K562 (cell line): ENCODE data around the gene VPS13D. TPM values are rescaled to one million over a fixed set of nuclear protein-coding genes. Genes with fewer than 3 reads are reported as not detected.

Experiments used
- ARHGAP35 ChIP-seq: fragments of 450-650 bp; IDR thresholded peaks from 2 replicates; pipeline ENCODE4 v1.6.1; 2018; ENCODE audit not compliant: partially characterized antibody
- CHCHD3 ChIP-seq: fragments of 250-450 bp; sonication (Bioruptor Pico); IDR thresholded peaks from 2 replicates; pipeline ENCODE4 v2.1.2; 2022; ENCODE audit warnings: mild to moderate bottlenecking
- CTBP1 ChIP-seq: fragments of 450-650 bp; IDR thresholded peaks from 2 replicates; pipeline ENCODE4 v1.6.1; 2016; ENCODE audit warnings: borderline replicate concordance
- E2F5 ChIP-seq: sonication (generic); formaldehyde crosslinking; IDR thresholded peaks from 2 replicates; pipeline ENCODE4 v1.8.0; 2022; ENCODE audit warnings: mild to moderate bottlenecking, missing genetic modification reagents
- EP400 ChIP-seq: fragments of 450-650 bp; IDR thresholded peaks from 2 replicates; pipeline ENCODE4 v1.6.1; 2017; ENCODE audit warnings: antibody characterized with exemption, mild to moderate bottlenecking, moderate library complexity
- HOXB6 ChIP-seq: fragments of 250-450 bp; sonication (Bioruptor Pico); IDR thresholded peaks from 2 replicates; pipeline ENCODE4 v1.5.1; 2022; ENCODE audit warnings: mild to moderate bottlenecking, borderline replicate concordance
- MGA ChIP-seq: fragments of 450-650 bp; IDR thresholded peaks from 2 replicates; pipeline ENCODE4 v1.6.1; 2016; ENCODE audit warnings: mild to moderate bottlenecking, moderate library complexity
- RCOR1 ChIP-seq, 2 experiments: IDR thresholded peaks; 2 replicates each; pipeline ENCODE4 v1.6.1; 2012; ENCODE audit warnings: low read depth in 2 of 2, low read length in 2 of 2, borderline replicate concordance in 1 of 2, improper control_type of control experiment in 1 of 2
- SETDB1 ChIP-seq: IDR thresholded peaks from one replicate; pipeline ENCODE4 v1.6.1; 2012; ENCODE audit warnings: low read length, control low read depth, inconsistent platforms
- SMAD3 ChIP-seq: fragments of 450-650 bp; formaldehyde crosslinking; conservative IDR thresholded peaks from 2 replicates; pipeline ENCODE4 v1.4.0; 2020; ENCODE audit warnings: mild to moderate bottlenecking
- SREBF2 ChIP-seq: sonication (generic); formaldehyde crosslinking; IDR thresholded peaks from 2 replicates; pipeline ENCODE4 v1.4.0; 2020; ENCODE audit warnings: mild to moderate bottlenecking, missing genetic modification reagents
- SRF ChIP-seq, 2 experiments: fragments of 250-450, 450-650 bp in 1 of 2; sonication (Bioruptor Pico) in 1 of 2; sonication (generic) in 1 of 2; formaldehyde crosslinking; IDR thresholded peaks; 2 replicates each; pipeline versions ENCODE4 v1.5.0 to v1.5.1; 2020 to 2022; ENCODE audit warnings: mild to moderate bottlenecking in 1 of 2, missing genetic modification reagents in 1 of 2
- ZBTB26 ChIP-seq: fragments of 450-650 bp; formaldehyde crosslinking; IDR thresholded peaks from 2 replicates; pipeline ENCODE4 v1.4.0; 2022; ENCODE audit warnings: missing genetic modification characterization
- ZNF143 ChIP-seq: sonication (generic); formaldehyde crosslinking; IDR thresholded peaks from 2 replicates; pipeline ENCODE4 v1.9.0; 2022; ENCODE audit warnings: mild to moderate bottlenecking, missing genetic modification reagents
- ZNF717 ChIP-seq: fragments of 250-450 bp; sonication (Bioruptor Pico); IDR thresholded peaks from 2 replicates; pipeline ENCODE4 v1.5.0; 2021
- ZNF764 ChIP-seq: fragments of 250-450 bp; sonication (Bioruptor Pico); IDR thresholded peaks from 2 replicates; pipeline ENCODE4 v1.4.0; 2020; ENCODE audit warnings: low read depth, mild to moderate bottlenecking, moderate library complexity
- polyA plus RNA-seq, 8 experiments: library from polyadenylated mRNA; depleted of rRNA in 4 of 8; stranded (reverse) in 5 of 8; unstranded in 3 of 8; fragments of >200 nt; fragmentation: Nextera tagmentation in 2 of 8; fragmentation: Illumina TruSeq in 1 of 8; extraction: Ambion mirVana in 2 of 8; extraction: Trizol in 1 of 8; gene quantifications; 2 replicates each; pipeline versions ENCODE4 v1.2.1 to v1.2.3, GENCODE V29; 2011 to 2014; ENCODE audit warnings: inconsistent platforms in 1 of 8, missing spikeins in 1 of 8
- total RNA-seq, 7 experiments: library from RNA; depleted of rRNA in 6 of 7; stranded (reverse); fragments of >200 nt in 6 of 7; fragmentation: Illumina TruSeq in 2 of 7; extraction: Trizol in 2 of 7; gene quantifications; 2 replicates each; pipeline versions ENCODE4 v1.2.1 to v1.2.3, GENCODE V29; 2011 to 2021; ENCODE audit warnings: low replicate concordance in 1 of 7

The VPS13D gene
- total and polyA plus RNA-seq, 9 of the 15 experiments (the other 6 are each of a cell fraction or from before 2014, with no cell fraction given): 6.1 to 51.5 (median 38.5) TPM

GRCh38 chr1:12460911-12461621 lies 231.2 kb downstream of the VPS13D start (continued):
- no peak for TF ChIP-seq MGA
- TF ChIP-seq SREBF2: no peak
- no peak for TF ChIP-seq SMAD3
- TF ChIP-seq ZBTB26: no peak
- TF ChIP-seq EP400: no peak
- no peak for TF ChIP-seq ARHGAP35
- no peak for TF ChIP-seq ZNF143
- TF ChIP-seq HOXB6: no peak
- TF ChIP-seq CTBP1: no peak
- no peak for TF ChIP-seq SRF (CRISPR knock-in tag; IDR thresholded peaks at IDR 0.05)
- no peak for TF ChIP-seq CHCHD3 (CRISPR knock-in tag)
- TF ChIP-seq ZNF717 (CRISPR knock-in tag): no peak
- TF ChIP-seq E2F5 (CRISPR knock-in tag): no peak
- TF ChIP-seq ZNF764: no peak
- peak; percentile 77 to 79; a peak in 3 of 4 replicates for TF ChIP-seq RCOR1 (IDR thresholded peaks at IDR 0.05; ENCODE audit: borderline replicate concordance in 1 of 2, low read depth in 2 of 2, low read length in 2 of 2)
- no peak for TF ChIP-seq SETDB1
